GM10266 (cell line): ENCODE results near the gene VWA7.
A peak's percentile ranks its signal among the peaks of the same experiment; 100 is the strongest.

Source experiments
- DNase-seq: peaks from one replicate; pipeline ENCODE4 v3.0.0; 2012; ENCODE audit errors: extremely low spot score
- TF ChIP-seq, protein P1 (sequence below): IDR thresholded peaks from 2 replicates; pipeline ENCODE4 v1.5.1; 2012; ENCODE audit warnings: mild to moderate bottlenecking, low read depth; ENCODE audit not compliant: control insufficient read depth, insufficient read depth; ENCODE audit errors: missing control alignments

The VWA7 gene

GRCh38 chr6:31769684-31770371, 7.3 kb downstream of the VWA7 start:
- peak; percentile 92 for DNase-seq
- TF ChIP-seq, protein P1, sequence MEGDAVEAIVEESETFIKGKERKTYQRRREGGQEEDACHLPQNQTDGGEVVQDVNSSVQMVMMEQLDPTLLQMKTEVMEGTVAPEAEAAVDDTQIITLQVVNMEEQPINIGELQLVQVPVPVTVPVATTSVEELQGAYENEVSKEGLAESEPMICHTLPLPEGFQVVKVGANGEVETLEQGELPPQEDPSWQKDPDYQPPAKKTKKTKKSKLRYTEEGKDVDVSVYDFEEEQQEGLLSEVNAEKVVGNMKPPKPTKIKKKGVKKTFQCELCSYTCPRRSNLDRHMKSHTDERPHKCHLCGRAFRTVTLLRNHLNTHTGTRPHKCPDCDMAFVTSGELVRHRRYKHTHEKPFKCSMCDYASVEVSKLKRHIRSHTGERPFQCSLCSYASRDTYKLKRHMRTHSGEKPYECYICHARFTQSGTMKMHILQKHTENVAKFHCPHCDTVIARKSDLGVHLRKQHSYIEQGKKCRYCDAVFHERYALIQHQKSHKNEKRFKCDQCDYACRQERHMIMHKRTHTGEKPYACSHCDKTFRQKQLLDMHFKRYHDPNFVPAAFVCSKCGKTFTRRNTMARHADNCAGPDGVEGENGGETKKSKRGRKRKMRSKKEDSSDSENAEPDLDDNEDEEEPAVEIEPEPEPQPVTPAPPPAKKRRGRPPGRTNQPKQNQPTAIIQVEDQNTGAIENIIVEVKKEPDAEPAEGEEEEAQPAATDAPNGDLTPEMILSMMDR: peak; percentile 77

DNA sequence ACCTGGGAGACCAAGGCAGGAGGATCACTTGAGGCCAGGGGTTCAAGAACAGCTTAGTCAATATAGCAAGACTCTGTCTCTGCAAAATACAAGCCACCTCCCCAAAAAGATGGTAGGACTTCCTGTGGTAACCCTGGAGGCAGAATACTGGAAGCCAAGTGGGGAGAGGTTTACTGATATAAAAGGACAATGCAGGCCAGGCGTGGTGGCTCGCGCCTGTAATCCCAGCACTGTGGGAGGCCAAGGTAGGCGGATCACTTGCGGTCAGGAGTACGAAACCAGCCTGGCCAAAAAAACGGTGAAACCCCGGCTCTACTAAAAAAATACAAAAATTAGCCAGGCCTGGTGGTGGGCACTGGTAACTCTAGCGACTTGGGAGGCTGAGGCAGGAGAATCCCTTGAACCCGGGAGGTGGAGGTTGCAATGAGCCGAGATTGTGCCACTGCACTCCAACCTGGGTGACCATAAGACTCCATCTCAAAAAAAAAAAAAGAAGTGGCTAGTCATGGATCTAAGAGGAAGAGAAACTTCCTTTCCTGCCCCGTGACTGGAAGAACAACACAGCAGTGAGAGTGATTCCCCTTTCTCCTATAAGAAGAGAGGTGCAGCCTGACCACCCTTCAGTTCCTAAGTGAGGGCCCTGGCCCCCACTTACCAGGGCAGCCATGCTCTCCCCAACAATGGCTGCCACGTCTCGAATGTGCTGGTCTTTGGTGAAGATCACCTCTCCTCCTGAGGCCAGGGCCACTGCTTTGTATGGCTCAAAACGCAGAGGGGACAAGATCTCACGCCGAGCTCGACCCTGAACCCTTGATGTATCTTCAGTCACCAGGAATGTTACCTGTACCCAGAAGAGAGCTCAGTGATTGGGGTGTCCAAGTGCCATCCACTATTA, 8.5 kb downstream of the VWA7 start:
- TF ChIP-seq, protein P1: no peak
- no peak for DNase-seq

GRCh38 chr6:31767096-31767645, 10.0 kb downstream of the VWA7 start:
- no peak for DNase-seq
- TF ChIP-seq, protein P1: no peak

DNA sequence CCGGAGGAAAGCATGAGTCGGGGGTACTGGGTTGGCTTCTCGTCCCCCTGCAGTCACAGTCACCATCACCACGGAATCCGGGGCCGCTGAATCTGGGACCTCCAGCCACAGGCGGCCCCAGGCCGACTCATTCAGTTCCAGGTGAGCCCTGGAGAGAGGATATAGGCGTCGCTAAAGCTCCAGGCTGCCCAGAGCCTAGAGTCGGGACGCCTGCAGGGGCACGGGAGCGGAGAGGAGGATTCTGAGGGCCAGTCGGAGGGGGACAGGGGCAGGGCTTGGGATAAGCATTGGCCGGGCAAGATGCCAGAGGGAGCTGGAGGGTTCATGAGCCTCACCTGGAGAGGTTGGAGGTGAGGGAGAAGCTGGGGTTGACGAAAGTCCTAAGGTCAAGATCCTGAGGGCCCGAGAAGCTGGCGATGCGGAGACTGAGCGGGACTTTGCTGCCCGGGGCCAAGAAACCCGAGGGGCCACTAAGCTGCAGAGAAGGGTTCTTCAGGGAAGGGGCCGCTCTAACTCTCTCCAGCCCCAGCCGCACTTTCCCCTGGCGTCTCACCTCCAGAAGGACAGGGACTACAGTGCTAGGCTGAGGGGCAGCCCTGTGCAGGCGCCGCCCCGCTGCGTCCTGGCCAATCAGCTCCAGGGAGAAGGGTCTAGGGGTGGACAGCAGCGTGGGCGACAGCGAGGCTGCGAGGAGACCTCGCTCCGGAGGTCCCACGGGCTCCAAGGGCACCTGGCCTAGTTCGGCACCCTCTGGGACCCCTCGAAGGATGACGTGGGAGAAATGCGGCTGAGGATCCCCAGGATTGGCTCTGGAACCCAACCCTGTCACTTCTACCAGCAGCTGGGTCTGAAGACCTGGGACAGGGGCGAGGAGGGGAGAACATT, 11.0 kb downstream of the VWA7 start:
- DNase-seq: no peak

DNA sequence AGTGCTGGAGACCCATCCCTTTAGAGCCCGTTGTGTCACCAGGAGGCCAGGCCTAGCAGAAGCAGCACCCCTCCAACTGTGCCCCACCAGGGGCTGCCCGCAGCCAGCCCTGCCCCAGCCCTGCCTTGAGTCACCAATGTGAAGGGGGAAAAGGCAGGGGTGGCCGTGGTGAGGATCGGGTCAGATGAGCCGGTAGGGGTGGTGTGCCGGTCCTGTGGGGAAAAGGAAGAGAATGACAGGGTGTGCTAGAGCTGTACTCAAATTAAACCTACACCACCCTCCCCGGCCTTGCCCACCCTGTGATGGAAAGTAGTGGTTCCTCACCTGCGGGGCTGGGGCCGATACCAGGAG, 11.6 kb downstream of the VWA7 start:
- DNase-seq: no peak
- TF ChIP-seq, protein P1: no peak

More for the DNA sequence above, 11.0 kb downstream of the VWA7 start:
- TF ChIP-seq, protein P1: no peak

GRCh38 chr6:31764198-31764597, 12.9 kb downstream of the VWA7 start:
- no peak for DNase-seq
- TF ChIP-seq, protein P1: no peak

GRCh38 chr6:31763619-31763940, 13.5 kb downstream of the VWA7 start:
- DNase-seq: no peak
- TF ChIP-seq, protein P1: no peak
